Measurements from ENCODE around the gene HES2.
"Not testable (repeated sequence)": the region's sequence is repeated elsewhere in the genome, so short reads cannot be mapped to it uniquely, and the experiment has no call there.

Gene HES2

GRCh38 chr1:6367381-6368012 lies 52.2 kb downstream of the HES2 start:
- no peak for DNase-seq
- in situ Hi-C loops (cut with MboI; ENCODE audit: low pct_unique_long_range_greater_than_20kb, low sequenced_read_pairs): no loop called here

- in situ Hi-C loops (cut with MboI; ENCODE audit: low pct_unique_long_range_greater_than_20kb, low sequenced_read_pairs): no loop called here
- DNase-seq: no peak
Measured at GRCh38 chr1:6365047-6365446, 54.7 kb downstream of the HES2 start.

- in situ Hi-C loops (cut with MboI; ENCODE audit: low pct_unique_long_range_greater_than_20kb, low sequenced_read_pairs): not testable (repeated sequence)
- peak; percentile 71 for DNase-seq
Measured at GRCh38 chr1:6363085-6363884, 56.4 kb downstream of the HES2 start.
